Testis (tissue), 2 donors: ENCODE data around the gene TBC1D7.

Experiments
- POLR2A ChIP-seq: fragments of 450-650 bp; IDR thresholded peaks from one replicate; pipeline ENCODE4 v1.6.1; 2017; ENCODE audit warnings: antibody characterized with exemption, mild to moderate bottlenecking, moderate library complexity
- TF ChIP-seq, protein P1 (sequence below), 3 experiments: fragments of 450-650 bp in 2 of 3; fragments of 200-600 bp in 1 of 3; sonication (generic) in 1 of 3; IDR thresholded peaks; one replicate each; pipeline ENCODE4 v1.5.1; 2016 to 2019; ENCODE audit warnings: antibody characterized with exemption in 3 of 3, mild to moderate bottlenecking in 2 of 3, moderate library complexity in 1 of 3

GRCh38 chr6:13281686-13282085 is 46.7 kb downstream of the TBC1D7 start:
- TF ChIP-seq, protein P1, sequence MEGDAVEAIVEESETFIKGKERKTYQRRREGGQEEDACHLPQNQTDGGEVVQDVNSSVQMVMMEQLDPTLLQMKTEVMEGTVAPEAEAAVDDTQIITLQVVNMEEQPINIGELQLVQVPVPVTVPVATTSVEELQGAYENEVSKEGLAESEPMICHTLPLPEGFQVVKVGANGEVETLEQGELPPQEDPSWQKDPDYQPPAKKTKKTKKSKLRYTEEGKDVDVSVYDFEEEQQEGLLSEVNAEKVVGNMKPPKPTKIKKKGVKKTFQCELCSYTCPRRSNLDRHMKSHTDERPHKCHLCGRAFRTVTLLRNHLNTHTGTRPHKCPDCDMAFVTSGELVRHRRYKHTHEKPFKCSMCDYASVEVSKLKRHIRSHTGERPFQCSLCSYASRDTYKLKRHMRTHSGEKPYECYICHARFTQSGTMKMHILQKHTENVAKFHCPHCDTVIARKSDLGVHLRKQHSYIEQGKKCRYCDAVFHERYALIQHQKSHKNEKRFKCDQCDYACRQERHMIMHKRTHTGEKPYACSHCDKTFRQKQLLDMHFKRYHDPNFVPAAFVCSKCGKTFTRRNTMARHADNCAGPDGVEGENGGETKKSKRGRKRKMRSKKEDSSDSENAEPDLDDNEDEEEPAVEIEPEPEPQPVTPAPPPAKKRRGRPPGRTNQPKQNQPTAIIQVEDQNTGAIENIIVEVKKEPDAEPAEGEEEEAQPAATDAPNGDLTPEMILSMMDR (IDR thresholded peaks at IDR 0.05), result no peak
- no peak for TF ChIP-seq POLR2A
